RCC 7860 (cell line): ENCODE results near the gene GP9.

ENCODE experiments used
- DNase-seq: peaks from one replicate; pipeline ENCODE4 v3.0.0-alpha.2; 2015; ENCODE audit warnings: low spot score
- FAIRE-seq: peaks from 2 replicates; lab custom pipeline; 2012; peaks lifted over from hg19 to GRCh38; lab: Jason Lieb, UNC

Gene GP9

GRCh38 chr3:129060276-129061022, at the start of gene GP9:
TSS of gene GP9 (plus strand) at chr3:129060779. CDS start at chr3:129061740, 961 bp downstream.
- DNase-seq (no peak), FAIRE-seq (no peak)

- FAIRE-seq (no peak), DNase-seq (no peak)
Measured at GRCh38 chr3:129013491-129013891, 47.1 kb upstream of the GP9 start.

GRCh38 chr3:129014148-129014547, 46.4 kb upstream of the GP9 start:
- FAIRE-seq: no peak
- DNase-seq: no peak

- DNase-seq (no peak), FAIRE-seq (no peak)
Measured at GRCh38 chr3:129014793-129015345, 45.7 kb upstream of the GP9 start.

GRCh38 chr3:129015388-129016105, 45.0 kb upstream of the GP9 start:
- no peak for FAIRE-seq

GRCh38 chr3:129016356-129016719, 44.2 kb upstream of the GP9 start:
- no peak for DNase-seq
- FAIRE-seq: no peak

More at GRCh38 chr3:129015388-129016105, 45.0 kb upstream of the GP9 start:
- DNase-seq: no peak

GRCh38 chr3:129016720-129017483, 43.7 kb upstream of the GP9 start:
- no peak for FAIRE-seq
- no peak for DNase-seq

GRCh38 chr3:129017484-129017899, 43.1 kb upstream of the GP9 start:
- FAIRE-seq (no peak), DNase-seq (no peak)

- no peak for DNase-seq
- FAIRE-seq: no peak
Measured at GRCh38 chr3:129018271-129018670, 42.3 kb upstream of the GP9 start.

- FAIRE-seq: no peak
- no peak for DNase-seq
Measured at GRCh38 chr3:129018751-129019150, 41.8 kb upstream of the GP9 start.

- FAIRE-seq (no peak), DNase-seq (no peak)
Measured at GRCh38 chr3:129019266-129019665, 41.3 kb upstream of the GP9 start.

- FAIRE-seq (no peak), DNase-seq (no peak)
Measured at GRCh38 chr3:129020691-129021090, 39.9 kb upstream of the GP9 start.

- DNase-seq (no peak), FAIRE-seq (no peak)
Measured at GRCh38 chr3:129021140-129021551, 39.4 kb upstream of the GP9 start.

- no peak for FAIRE-seq
- DNase-seq: no peak
Measured at GRCh38 chr3:129022114-129023007, 38.2 kb upstream of the GP9 start.

- FAIRE-seq (no peak), DNase-seq (no peak)
Measured at GRCh38 chr3:129023008-129023358, 37.6 kb upstream of the GP9 start.

- FAIRE-seq (no peak), DNase-seq (no peak)
Measured at GRCh38 chr3:129023909-129024308, 36.7 kb upstream of the GP9 start.

- DNase-seq (no peak), FAIRE-seq (no peak)
Measured at GRCh38 chr3:129025108-129025507, 35.5 kb upstream of the GP9 start.

GRCh38 chr3:129025691-129026435, 34.7 kb upstream of the GP9 start:
- no peak for DNase-seq
- no peak for FAIRE-seq

GRCh38 chr3:129026728-129027543, 33.6 kb upstream of the GP9 start:
- FAIRE-seq (no peak), DNase-seq (no peak)
